ENCODE measurements around the gene ZDHHC11B.
"Not testable (repeated sequence)": the region's sequence is repeated elsewhere in the genome, so short reads cannot be mapped to it uniquely, and the experiment has no call there.

ZDHHC11B gene

GRCh38 chr5:684751-685216 is 99.7 kb downstream of the ZDHHC11B start:
- DNase-seq (ENCODE audit: low read depth), result no peak

- DNase-seq (ENCODE audit: low read depth), result no peak
These were observed 100.7 kb downstream of the ZDHHC11B start for GRCh38 chr5:683551-684481.

- not testable (repeated sequence) for DNase-seq (ENCODE audit: low read depth)
These were observed 101.7 kb downstream of the ZDHHC11B start for GRCh38 chr5:682651-683358.

- DNase-seq (ENCODE audit: low read depth), result not testable (repeated sequence)
These were observed 102.3 kb downstream of the ZDHHC11B start for GRCh38 chr5:682216-682615.

GRCh38 chr5:681317-682191 is 103.0 kb downstream of the ZDHHC11B start:
- not testable (repeated sequence) for DNase-seq (ENCODE audit: low read depth)

GRCh38 chr5:680836-681235 is 103.7 kb downstream of the ZDHHC11B start:
- DNase-seq (ENCODE audit: low read depth), result not testable (repeated sequence)

- DNase-seq (ENCODE audit: low read depth), result not testable (repeated sequence)
These were observed 104.3 kb downstream of the ZDHHC11B start for GRCh38 chr5:680118-680795.

- DNase-seq (ENCODE audit: low read depth), result not testable (repeated sequence)
These were observed 105.2 kb downstream of the ZDHHC11B start for GRCh38 chr5:679166-679895.

- not testable (repeated sequence) for DNase-seq (ENCODE audit: low read depth)
These were observed 106.0 kb downstream of the ZDHHC11B start for GRCh38 chr5:678521-678920.

- no peak for DNase-seq (ENCODE audit: low read depth)
These were observed 107.1 kb downstream of the ZDHHC11B start for GRCh38 chr5:677131-678101.

GRCh38 chr5:676699-677076 is 107.8 kb downstream of the ZDHHC11B start:
- DNase-seq (ENCODE audit: low read depth), result no peak

- no peak for DNase-seq (ENCODE audit: low read depth)
These were observed 108.4 kb downstream of the ZDHHC11B start for GRCh38 chr5:675871-676698.

GRCh38 chr5:675111-675870 is 109.2 kb downstream of the ZDHHC11B start:
- no peak for DNase-seq (ENCODE audit: low read depth)

- no peak for DNase-seq (ENCODE audit: low read depth)
These were observed 109.9 kb downstream of the ZDHHC11B start for GRCh38 chr5:674630-675011.

- DNase-seq (ENCODE audit: low read depth), result no peak
These were observed 110.5 kb downstream of the ZDHHC11B start for GRCh38 chr5:673831-674629.

GRCh38 chr5:673161-673830 is 111.2 kb downstream of the ZDHHC11B start:
- DNase-seq (ENCODE audit: low read depth), result no peak

Data from HS-5 (cell line).